Kidney (tissue), 14 donors: ENCODE results near the gene NRG3. TPM values are rescaled to one million over a fixed set of nuclear protein-coding genes. Genes with fewer than 3 reads are reported as not detected.

Experiments
- DNase-seq, 5 donors: peaks; one replicate each; pipeline ENCODE4 v3.0.0-alpha.2; 2013 to 2020
- FAIRE-seq: peaks from 2 replicates; lab custom pipeline; 2012; peaks lifted over from hg19 to GRCh38; lab: Jason Lieb, UNC
- H3K27ac ChIP-seq, 2 donors: one replicate each; pipeline ENCODE4 v1.7.0; 2013; ENCODE audit warnings: low read depth in 2 of 2, low read length in 2 of 2, inconsistent platforms in 1 of 2
- H3K27me3 ChIP-seq: one replicate; pipeline ENCODE4 v1.7.1; 2013; ENCODE audit warnings: low read length, inconsistent platforms; ENCODE audit not compliant: control insufficient read depth, insufficient read depth
- H3K36me3 ChIP-seq, 3 donors: one replicate each; pipeline versions ENCODE4 v1.7.0 to v1.7.1; 2013; ENCODE audit warnings: low read length in 3 of 3, control low read depth in 1 of 3, inconsistent platforms in 1 of 3; ENCODE audit not compliant: insufficient read depth in 3 of 3, control insufficient read depth in 2 of 3
- H3K4me1 ChIP-seq, 3 donors: one replicate each; pipeline versions ENCODE4 v1.7.0 to v1.7.1; 2013; ENCODE audit warnings: low read length in 3 of 3, inconsistent platforms in 1 of 3, low read depth in 1 of 3; ENCODE audit not compliant: control insufficient read depth in 2 of 3, insufficient read depth in 2 of 3
- H3K4me3 ChIP-seq, 3 donors: one replicate each; pipeline versions ENCODE4 v1.7.0 to v1.8.1; 2013; ENCODE audit warnings: low read length in 3 of 3, control low read depth in 1 of 3, inconsistent platforms in 1 of 3
- H3K9ac ChIP-seq, 3 donors: one replicate each; pipeline versions ENCODE4 v1.7.0 to v1.7.1; 2013; ENCODE audit warnings: low read length in 3 of 3, control low read depth in 1 of 3, inconsistent platforms in 1 of 3
- H3K9me3 ChIP-seq, 3 donors: one replicate each; pipeline versions ENCODE4 v1.7.0 to v1.7.1; 2013; ENCODE audit warnings: low read length in 3 of 3, control low read depth in 1 of 3, inconsistent platforms in 1 of 3; ENCODE audit not compliant: control insufficient read depth in 2 of 3, insufficient read depth in 1 of 3
- CTCF ChIP-seq: IDR thresholded peaks from 3 replicates; pipeline ENCODE4 v1.5.1; 2012; ENCODE audit warnings: mild to moderate bottlenecking, moderate library complexity, borderline replicate concordance; ENCODE audit not compliant: insufficient read depth; ENCODE audit errors: extremely low read depth
- intact Hi-C: fragments of 100-400 bp; cut with DNase I; formaldehyde crosslinking; loops from one replicate; pipeline ENCODE4 v1.11.1; 2022
- polyA plus RNA-seq: library from polyadenylated mRNA; stranded (reverse); fragments of 350-450 nt; fragmentation: Illumina TruSeq; extraction: RNeasy Lipid Tissue Mini Kit (QIAGEN cat#74804); gene quantifications from one replicate; pipeline ENCODE4 v1.2.3, GENCODE V29; 2014; ENCODE audit warnings: low read depth, low replicate concordance; ENCODE audit not compliant: insufficient read depth
- total RNA-seq: library from RNA; stranded (reverse); fragmentation: NEBNext Ultra II Directional; extraction: Animal tissue kit (Norgen Biotek cat#: 25700); gene quantifications from one replicate; pipeline ENCODE4 v1.2.1, GENCODE V29; 2021
- donor health status: control.
- donor health status: control.
- donor health status: control.
- donor health status: control.
- donor health status: control.
- donor health status: DM: yes; HTN: yes; CAD: no.
- donor health status: Normal renal cell carcinoma (clear cell type).

NRG3 gene
- total and polyA plus RNA-seq, 2 donors from 2014 or later = 0.62 to 5.4 TPM

- H3K4me1 ChIP-seq = no peaks in the 10 kb centered on the region
- no peak overlapping the region for H3K27ac ChIP-seq
- no peak for TF ChIP-seq CTCF
- H3K4me3 ChIP-seq = no peak overlapping the region
- H3K36me3 ChIP-seq = no peaks in the 10 kb centered on the region
- FAIRE-seq = no peak
- no peaks in the 10 kb centered on the region for H3K9me3 ChIP-seq
- no peak overlapping the region for H3K9ac ChIP-seq
- no peak for DNase-seq
- no peaks in the 10 kb centered on the region for H3K27me3 ChIP-seq
- intact Hi-C loops = no loop called here
Measured at GRCh38 chr10:82318534-82318933, 443.5 kb downstream of the NRG3 start.

DNA sequence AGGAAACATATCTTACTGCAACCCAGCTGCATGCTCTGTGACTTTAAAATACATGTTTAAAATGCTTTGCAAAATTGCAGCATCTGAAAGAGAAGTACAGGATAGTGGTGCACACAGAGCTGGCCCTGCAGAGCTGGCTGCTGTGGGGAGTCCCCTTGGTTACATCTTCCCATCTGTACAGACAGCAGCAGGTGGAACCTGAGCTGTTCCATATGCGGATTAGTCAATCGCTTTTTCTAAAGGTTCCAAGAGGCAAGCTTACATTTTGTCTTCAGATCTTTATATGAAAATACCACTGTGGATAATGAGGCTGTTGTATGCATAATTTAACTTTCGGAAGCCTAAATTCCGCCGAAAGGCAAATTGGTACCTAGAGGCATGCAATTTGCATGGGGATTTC is 444.1 kb downstream of the NRG3 start:
- no peaks in the 10 kb centered on the region for H3K27me3 ChIP-seq
- no peak overlapping the region for H3K4me3 ChIP-seq
- H3K9ac ChIP-seq = no peak overlapping the region
- DNase-seq (peak in 1 of 5 donors; percentile 2), FAIRE-seq (no peak)
- no peaks in the 10 kb centered on the region for H3K9me3 ChIP-seq
- H3K27ac ChIP-seq = no peak overlapping the region
- H3K4me1 ChIP-seq = no peaks in the 10 kb centered on the region
- H3K36me3 ChIP-seq = no peaks in the 10 kb centered on the region
- TF ChIP-seq CTCF = no peak
- intact Hi-C loops = no loop called here

DNA sequence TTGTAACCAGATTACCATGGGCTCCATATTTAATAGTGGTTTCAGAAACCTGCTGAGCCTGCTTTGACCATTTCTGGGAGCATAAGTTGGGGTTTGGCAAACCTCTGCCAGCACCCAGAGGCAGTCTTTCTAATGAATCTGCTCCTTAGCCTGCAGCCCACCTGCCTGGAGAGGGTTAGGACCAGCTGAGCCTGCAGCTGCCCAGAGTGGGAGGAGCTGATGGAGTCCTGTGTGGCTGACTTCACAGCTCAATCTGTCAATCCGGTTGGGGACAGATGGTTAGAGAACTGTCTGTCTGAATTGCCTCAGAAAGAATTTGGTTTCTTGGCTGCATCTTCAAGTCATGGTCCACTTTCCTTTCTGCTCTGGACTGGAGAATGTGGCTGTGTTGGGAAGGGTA is 444.6 kb downstream of the NRG3 start:
- Histone ChIP-seq H3K36me3 (no peaks in the 10 kb centered on the region), H3K9ac (no peak overlapping the region), H3K27ac (no peak overlapping the region), H3K4me1 (no peaks in the 10 kb centered on the region), H3K9me3 (no peaks in the 10 kb centered on the region), H3K27me3 (no peaks in the 10 kb centered on the region), H3K4me3 (no peak overlapping the region)
- intact Hi-C loops = no loop called here
- DNase-seq (peak in 1 of 5 donors; percentile 8), FAIRE-seq (no peak)
- no peak for TF ChIP-seq CTCF

DNA sequence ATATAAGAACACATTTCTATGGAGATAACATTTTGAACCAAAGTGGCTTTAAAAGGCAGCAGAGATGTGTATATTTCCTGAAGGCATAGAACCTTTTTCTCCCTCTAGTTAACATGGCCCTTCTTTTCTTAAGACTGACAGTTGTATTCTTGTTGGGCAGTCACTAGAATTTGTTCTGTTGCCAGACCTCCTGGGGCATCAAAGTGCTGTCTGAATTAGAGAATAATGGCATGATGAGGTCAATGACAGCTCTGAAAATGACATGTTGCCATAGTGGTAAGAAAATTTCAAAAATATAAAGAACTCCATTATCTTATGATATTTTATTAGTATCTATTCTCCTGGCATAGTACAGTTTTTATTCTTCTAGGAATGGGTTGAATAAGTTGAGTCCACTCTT is 446.7 kb downstream of the NRG3 start:
- TF ChIP-seq CTCF = no peak
- no peak for FAIRE-seq
- no peak overlapping the region for H3K9ac ChIP-seq
- no peak overlapping the region for H3K27ac ChIP-seq
- no peaks in the 10 kb centered on the region for H3K27me3 ChIP-seq
- H3K4me1 ChIP-seq = no peaks in the 10 kb centered on the region
- H3K9me3 ChIP-seq = no peaks in the 10 kb centered on the region
- intact Hi-C loops = no loop called here
- no peak overlapping the region for H3K4me3 ChIP-seq
- no peak for DNase-seq
- H3K36me3 ChIP-seq = no peaks in the 10 kb centered on the region
